HL-60 (cell line): Measurements from ENCODE around the gene CYSTM1.

Experiments used
- DNase-seq, 2 experiments: peaks; one replicate each; pipeline ENCODE4 v3.0.0-alpha.2; 2010 to 2020; ENCODE audit warnings: low read depth in 1 of 2, low spot score in 1 of 2
- H3K27ac ChIP-seq: fragments of 250-450 bp; sonication (Bioruptor Pico); replicated peaks from 2 replicates; pipeline ENCODE4 v1.5.1; 2020; ENCODE audit warnings: mild to moderate bottlenecking, moderate library complexity
- H3K27me3 ChIP-seq: fragments of 250-450 bp; sonication (Bioruptor Pico); 2 replicates; pipeline ENCODE4 v1.5.1; 2021; ENCODE audit warnings: mild to moderate bottlenecking, moderate library complexity; ENCODE audit not compliant: insufficient read depth, poor library complexity, severe bottlenecking
- H3K4me3 ChIP-seq: replicated peaks from 2 replicates; pipeline ENCODE4 v1.5.1; 2011; ENCODE audit warnings: mild to moderate bottlenecking, control low read depth, low read length; ENCODE audit not compliant: insufficient read depth
- GABPA ChIP-seq: IDR thresholded peaks from 2 replicates; pipeline ENCODE4 v1.6.1; 2012; ENCODE audit warnings: low read depth
- POLR2AphosphoS5 ChIP-seq: IDR thresholded peaks from 2 replicates; pipeline ENCODE4 v1.6.1; 2012; ENCODE audit warnings: low read depth
- SPI1 ChIP-seq: IDR thresholded peaks from 2 replicates; pipeline ENCODE4 v1.6.1; 2012; ENCODE audit warnings: low read depth, mild to moderate bottlenecking, borderline replicate concordance
- long read RNA-seq: library from polyadenylated mRNA; unstranded; transcript quantifications from one replicate; pipeline ENCODE4 v2.0.0, GENCODE V29; 2020
- TF ChIP-seq, protein P1 (sequence below): IDR thresholded peaks from one replicate; pipeline ENCODE4 v1.5.1; 2011; ENCODE audit warnings: low read length, control low read depth, inconsistent platforms; ENCODE audit not compliant: insufficient read depth
- TF ChIP-seq, protein P2 (sequence below): IDR thresholded peaks from 2 replicates; pipeline ENCODE4 v1.6.1; 2012; ENCODE audit warnings: low read depth; ENCODE audit not compliant: insufficient replicate concordance

CYSTM1 gene, protein sequence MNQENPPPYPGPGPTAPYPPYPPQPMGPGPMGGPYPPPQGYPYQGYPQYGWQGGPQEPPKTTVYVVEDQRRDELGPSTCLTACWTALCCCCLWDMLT
- long read RNA-seq, transcript CYSTM1-201 (3 exons, 1,336 nt): major isoform, 19 of 25 reads
- long read RNA-seq, partial matches to known transcripts: 1 of 25 reads
- long read RNA-seq, other reads (novel, unspliced or antisense): 5 of 25 reads

DNA sequence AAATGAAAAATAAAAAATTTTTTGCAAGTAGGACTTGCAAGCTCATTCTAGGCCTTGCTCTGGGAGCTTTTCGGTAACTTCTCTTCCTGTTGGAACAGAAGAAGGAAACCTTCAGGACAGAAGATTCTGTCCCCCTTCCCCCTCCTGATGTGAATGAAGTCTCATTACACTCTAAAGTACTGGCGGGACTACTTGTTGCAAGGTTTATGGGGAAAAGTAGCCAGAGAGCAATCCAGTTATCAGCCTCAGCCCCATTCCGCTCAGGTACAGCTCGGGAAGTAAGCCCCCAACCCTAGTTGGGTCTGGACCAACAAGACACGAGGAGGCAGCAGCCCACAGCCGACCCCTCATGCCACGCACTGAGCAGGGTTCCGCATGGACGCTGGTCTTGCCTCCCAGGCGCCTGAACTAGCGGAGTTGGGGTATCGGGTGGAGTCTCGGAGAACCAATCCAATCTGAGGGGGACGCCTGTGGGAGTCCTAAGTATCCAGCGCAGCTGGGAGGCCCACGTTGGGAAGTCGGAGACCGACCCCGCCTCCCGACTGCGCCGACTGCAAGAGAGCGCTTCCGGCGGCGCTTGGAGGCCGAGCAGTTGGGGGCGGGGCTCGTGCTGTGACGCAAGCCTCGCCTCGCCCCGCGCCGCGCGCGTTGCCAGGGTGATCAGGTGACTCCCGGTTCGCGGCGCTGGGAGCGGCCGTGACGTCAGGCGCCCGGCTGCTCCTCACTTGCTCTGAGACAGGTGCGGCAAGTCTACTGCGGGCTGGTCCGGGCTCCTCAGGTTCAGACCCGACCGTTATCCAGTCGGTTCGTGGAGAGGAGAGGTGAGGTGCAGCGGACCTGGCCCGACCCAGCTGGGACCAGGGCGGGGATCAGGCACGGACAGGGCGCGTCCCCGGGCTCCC, at the start of gene CYSTM1:
CYSTM1 (plus strand) TSS at position 724 of the 902 bp plus-strand sequence. CDS start 19,278 bp downstream, outside the sequence.
- peak within 1 kb of the TSS; percentile 74 for H3K4me3 ChIP-seq
- H3K27me3 ChIP-seq: no peaks in the 10 kb centered on the region
- peak; percentile 73 to 80 for DNase-seq
- peak within 1 kb of the TSS; percentile 75 for H3K27ac ChIP-seq
- TF ChIP-seq, protein P1, sequence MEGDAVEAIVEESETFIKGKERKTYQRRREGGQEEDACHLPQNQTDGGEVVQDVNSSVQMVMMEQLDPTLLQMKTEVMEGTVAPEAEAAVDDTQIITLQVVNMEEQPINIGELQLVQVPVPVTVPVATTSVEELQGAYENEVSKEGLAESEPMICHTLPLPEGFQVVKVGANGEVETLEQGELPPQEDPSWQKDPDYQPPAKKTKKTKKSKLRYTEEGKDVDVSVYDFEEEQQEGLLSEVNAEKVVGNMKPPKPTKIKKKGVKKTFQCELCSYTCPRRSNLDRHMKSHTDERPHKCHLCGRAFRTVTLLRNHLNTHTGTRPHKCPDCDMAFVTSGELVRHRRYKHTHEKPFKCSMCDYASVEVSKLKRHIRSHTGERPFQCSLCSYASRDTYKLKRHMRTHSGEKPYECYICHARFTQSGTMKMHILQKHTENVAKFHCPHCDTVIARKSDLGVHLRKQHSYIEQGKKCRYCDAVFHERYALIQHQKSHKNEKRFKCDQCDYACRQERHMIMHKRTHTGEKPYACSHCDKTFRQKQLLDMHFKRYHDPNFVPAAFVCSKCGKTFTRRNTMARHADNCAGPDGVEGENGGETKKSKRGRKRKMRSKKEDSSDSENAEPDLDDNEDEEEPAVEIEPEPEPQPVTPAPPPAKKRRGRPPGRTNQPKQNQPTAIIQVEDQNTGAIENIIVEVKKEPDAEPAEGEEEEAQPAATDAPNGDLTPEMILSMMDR: no peak
- peak; percentile 59; the same call in 1 of the 2 replicates for TF ChIP-seq POLR2AphosphoS5

DNA sequence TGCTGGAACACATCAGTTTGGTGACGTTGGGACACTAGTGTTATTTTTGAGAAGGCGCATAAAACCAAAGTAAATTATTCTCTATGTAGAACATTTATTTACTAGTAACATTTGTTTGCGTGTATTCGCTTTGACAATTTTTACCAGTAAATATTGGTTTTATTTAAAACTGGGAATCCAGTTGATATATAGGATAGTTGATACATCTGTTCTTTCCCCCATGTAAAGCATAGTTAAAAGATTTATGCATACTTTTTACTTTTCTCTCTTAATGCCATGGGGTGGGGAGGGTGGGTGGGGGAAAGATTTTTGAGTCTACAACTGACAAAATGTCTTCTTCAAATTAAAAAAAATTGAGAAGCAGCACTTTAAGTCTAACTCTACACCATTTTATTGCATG, 49.4 kb upstream of the CYSTM1 start, which contains the start of gene IGIP:
IGIP (plus strand) TSS at position 301 of the 400 bp plus-strand sequence. CDS start 2,540 bp downstream, outside the sequence.
- no peak within 1 kb of the TSS for H3K27ac ChIP-seq
- DNase-seq: no peak
- TF ChIP-seq, protein P1: no peak
- no peak for TF ChIP-seq GABPA
- no peak for TF ChIP-seq POLR2AphosphoS5
- TF ChIP-seq, protein P2, sequence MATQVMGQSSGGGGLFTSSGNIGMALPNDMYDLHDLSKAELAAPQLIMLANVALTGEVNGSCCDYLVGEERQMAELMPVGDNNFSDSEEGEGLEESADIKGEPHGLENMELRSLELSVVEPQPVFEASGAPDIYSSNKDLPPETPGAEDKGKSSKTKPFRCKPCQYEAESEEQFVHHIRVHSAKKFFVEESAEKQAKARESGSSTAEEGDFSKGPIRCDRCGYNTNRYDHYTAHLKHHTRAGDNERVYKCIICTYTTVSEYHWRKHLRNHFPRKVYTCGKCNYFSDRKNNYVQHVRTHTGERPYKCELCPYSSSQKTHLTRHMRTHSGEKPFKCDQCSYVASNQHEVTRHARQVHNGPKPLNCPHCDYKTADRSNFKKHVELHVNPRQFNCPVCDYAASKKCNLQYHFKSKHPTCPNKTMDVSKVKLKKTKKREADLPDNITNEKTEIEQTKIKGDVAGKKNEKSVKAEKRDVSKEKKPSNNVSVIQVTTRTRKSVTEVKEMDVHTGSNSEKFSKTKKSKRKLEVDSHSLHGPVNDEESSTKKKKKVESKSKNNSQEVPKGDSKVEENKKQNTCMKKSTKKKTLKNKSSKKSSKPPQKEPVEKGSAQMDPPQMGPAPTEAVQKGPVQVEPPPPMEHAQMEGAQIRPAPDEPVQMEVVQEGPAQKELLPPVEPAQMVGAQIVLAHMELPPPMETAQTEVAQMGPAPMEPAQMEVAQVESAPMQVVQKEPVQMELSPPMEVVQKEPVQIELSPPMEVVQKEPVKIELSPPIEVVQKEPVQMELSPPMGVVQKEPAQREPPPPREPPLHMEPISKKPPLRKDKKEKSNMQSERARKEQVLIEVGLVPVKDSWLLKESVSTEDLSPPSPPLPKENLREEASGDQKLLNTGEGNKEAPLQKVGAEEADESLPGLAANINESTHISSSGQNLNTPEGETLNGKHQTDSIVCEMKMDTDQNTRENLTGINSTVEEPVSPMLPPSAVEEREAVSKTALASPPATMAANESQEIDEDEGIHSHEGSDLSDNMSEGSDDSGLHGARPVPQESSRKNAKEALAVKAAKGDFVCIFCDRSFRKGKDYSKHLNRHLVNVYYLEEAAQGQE: no peak
- no peak for TF ChIP-seq SPI1
- H3K27me3 ChIP-seq: no peaks in the 10 kb centered on the region
- H3K4me3 ChIP-seq: no peak within 1 kb of the TSS

DNA sequence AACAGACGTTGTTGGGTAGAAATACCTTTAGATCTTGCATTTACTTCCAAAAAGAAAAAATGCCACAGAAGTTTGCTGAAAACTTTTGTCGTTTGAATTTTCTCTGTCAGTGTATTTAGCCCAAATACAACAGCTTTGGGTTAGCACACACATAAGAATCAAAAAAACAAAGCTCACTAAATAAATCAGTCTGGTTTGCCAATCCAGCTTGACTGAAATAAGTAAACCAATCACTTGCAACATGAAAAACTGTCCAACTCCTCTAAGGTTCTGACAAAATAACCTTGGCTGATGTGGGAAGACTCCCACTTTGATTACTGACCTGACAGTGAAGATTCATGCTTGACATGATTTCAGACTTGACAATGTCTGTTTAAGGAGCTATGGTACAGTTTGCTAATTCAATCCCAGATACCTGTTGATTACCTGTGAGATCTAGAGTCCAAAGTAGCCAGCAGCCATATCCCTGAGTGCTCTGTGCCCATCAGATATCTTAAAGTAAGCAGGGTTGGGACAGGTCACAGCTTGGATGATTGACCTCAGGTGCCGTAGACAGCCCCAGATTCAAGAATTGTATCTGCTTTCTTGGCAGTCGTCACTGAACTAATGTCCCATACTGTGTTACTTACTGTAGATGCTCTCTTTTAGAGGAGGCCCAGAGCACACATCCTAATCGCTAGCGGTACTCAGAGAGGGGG, 48.5 kb upstream of the CYSTM1 start:
- TF ChIP-seq, protein P1: no peak
- no peak overlapping the region for H3K4me3 ChIP-seq
- no peak for DNase-seq
- H3K27me3 ChIP-seq: no peaks in the 10 kb centered on the region
- no peak overlapping the region for H3K27ac ChIP-seq

DNA sequence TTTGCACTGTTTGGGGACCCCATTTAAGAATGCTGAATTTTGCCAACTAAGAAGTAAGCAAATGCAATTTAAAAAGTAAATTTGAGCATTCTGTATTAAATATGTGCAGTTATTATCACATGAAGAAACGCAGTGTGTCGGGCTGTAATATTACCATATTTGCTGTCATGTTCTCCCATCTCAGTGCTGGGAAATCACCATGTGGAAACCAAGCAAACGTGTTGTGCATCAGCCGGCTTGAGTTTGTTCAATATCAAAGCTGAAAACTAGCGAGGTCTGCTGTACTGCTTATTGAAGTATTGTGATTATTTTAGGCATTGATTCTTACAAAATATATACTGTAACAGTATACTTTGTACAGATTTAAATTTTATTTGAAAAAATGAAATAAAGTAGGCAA, 46.6 kb upstream of the CYSTM1 start:
- H3K4me3 ChIP-seq: no peak overlapping the region
- TF ChIP-seq, protein P1: no peak
- no peak for TF ChIP-seq GABPA
- DNase-seq: no peak
- no peak overlapping the region for H3K27ac ChIP-seq
- H3K27me3 ChIP-seq: no peaks in the 10 kb centered on the region
